Transverse colon (tissue), 4 donors: Measurements from ENCODE around the gene PRR33. TPM values are rescaled to one million over a fixed set of nuclear protein-coding genes. Genes with fewer than 3 reads are reported as not detected.

Source experiments
- DNase-seq: peaks from one replicate; pipeline ENCODE4 v3.0.0-alpha.2; 2019
- H3K27ac ChIP-seq, 4 donors: fragments of 200-600 bp; sonication (generic); 2 replicates each; pipeline ENCODE4 v1.5.1; 2016 to 2018; ENCODE audit warnings: inconsistent platforms in 4 of 4
- H3K27me3 ChIP-seq: fragments of 200-600 bp; sonication (generic); 2 replicates; pipeline ENCODE4 v1.5.1; 2017; ENCODE audit warnings: inconsistent platforms
- H3K36me3 ChIP-seq, 4 donors: fragments of 200-600 bp; sonication (generic); 2 replicates each; pipeline ENCODE4 v1.5.1; 2017 to 2019; ENCODE audit warnings: inconsistent platforms in 4 of 4
- H3K4me1 ChIP-seq, 4 donors: fragments of 200-600 bp; sonication (generic); 2 replicates each; pipeline ENCODE4 v1.5.1; 2017 to 2020; ENCODE audit warnings: inconsistent platforms in 4 of 4
- H3K4me3 ChIP-seq, 4 donors: fragments of 200-600 bp; sonication (generic); 1 replicate in 1 of 4; 2 replicates in 3 of 4; pipeline versions ENCODE4 v1.5.1 to v1.6.1; 2017 to 2019; ENCODE audit warnings: inconsistent platforms in 4 of 4
- H3K9me3 ChIP-seq, 2 donors: fragments of 200-600 bp; sonication (generic); 2 replicates each; pipeline ENCODE4 v1.5.1; 2017 to 2019; ENCODE audit warnings: inconsistent platforms in 2 of 2
- EP300 ChIP-seq: sonication (generic); formaldehyde crosslinking; IDR thresholded peaks from one replicate; pipeline ENCODE4 v1.6.1; 2017; ENCODE audit warnings: antibody characterized with exemption, low read depth
- POLR2A ChIP-seq: fragments of 450-650 bp; IDR thresholded peaks from one replicate; pipeline ENCODE4 v1.6.1; 2016; ENCODE audit warnings: antibody characterized with exemption, mild to moderate bottlenecking, moderate library complexity
- POLR2AphosphoS5 ChIP-seq, 3 donors: sonication (generic); formaldehyde crosslinking; IDR thresholded peaks; one replicate each; pipeline ENCODE4 v1.6.1; 2016; ENCODE audit warnings: antibody characterized with exemption in 3 of 3
- WGBS, 2 donors: methylation state at CpG; one replicate each; pipeline ENCODE4 v1.1.5; 2018; ENCODE audit warnings: low coverage in 1 of 2; 5-methylcytosine and 5-hydroxymethylcytosine counted together
- in situ Hi-C, 4 donors: fragments of 200-750 bp; cut with MboI; loops; one replicate each; pipeline versions ENCODE4 v1.15.0 to v1.15.1; 2017; ENCODE audit warnings: low sequenced_read_pairs in 3 of 4, low pct_ligation_motif_present in 1 of 4, low pct_unique_long_range_greater_than_20kb in 1 of 4
- intact Hi-C: fragments of 100-400 bp; cut with DNase I; formaldehyde crosslinking; loops from one replicate; pipeline ENCODE4 v1.15.1; 2023; ENCODE audit warnings: low total_unique reads
- total RNA-seq, 4 donors: library from RNA; depleted of rRNA; stranded (reverse); fragments of >200 nt; gene quantifications; one replicate each; pipeline ENCODE4 v1.1.0, GENCODE V29; 2016
- TF ChIP-seq, protein P1 (sequence below), 5 experiments: fragments of 200-600 bp in 3 of 5; fragments of 450-650 bp in 2 of 5; sonication (generic) in 3 of 5; IDR thresholded peaks; 1 replicate in 2 of 5; 2 replicates in 3 of 5; pipeline ENCODE4 v1.5.1; 2016 to 2017; ENCODE audit warnings: antibody characterized with exemption in 5 of 5, inconsistent platforms in 3 of 5, mild to moderate bottlenecking in 2 of 5, moderate library complexity in 1 of 5

Gene PRR33
- total RNA-seq, 4 donors from 2014 or later, result not detected

DNA sequence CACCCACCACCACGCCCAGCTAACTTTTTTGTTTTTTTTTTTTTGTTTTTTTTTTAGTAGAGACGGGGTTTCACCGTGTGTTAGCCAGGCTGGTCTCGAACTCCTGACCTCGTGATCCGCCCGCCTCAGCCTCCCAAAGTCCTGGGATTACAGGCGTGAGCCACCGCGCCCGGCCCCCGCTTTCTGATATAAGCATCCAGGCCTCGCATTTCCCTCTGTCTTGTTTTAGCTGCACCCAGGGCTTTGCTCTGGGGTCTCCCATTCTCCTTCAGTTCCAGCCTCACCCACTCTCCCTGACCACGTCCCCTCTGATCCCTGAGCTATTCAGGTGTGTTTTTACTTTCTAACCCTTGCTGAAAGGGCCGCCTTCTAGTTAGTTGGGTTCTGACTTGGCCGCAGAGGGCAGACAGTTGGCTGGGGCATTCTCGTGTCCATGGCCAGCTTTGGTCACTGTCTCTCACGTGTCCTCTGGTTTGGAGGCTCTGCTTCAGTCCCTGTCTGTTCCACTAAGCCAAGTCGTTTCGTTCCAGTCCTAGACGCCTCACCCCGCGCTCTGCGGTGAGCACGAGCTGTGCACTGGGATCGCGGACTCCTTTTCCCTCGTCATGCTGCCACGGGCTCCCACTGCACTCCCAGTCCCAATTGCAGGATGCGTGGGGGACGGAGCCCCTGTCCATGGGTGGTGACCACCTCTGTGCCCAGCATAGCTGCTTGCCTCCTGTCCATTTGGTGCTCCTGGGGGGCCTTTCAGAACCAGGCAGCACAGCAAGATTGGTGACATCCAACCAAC, 21.8 kb upstream of the PRR33 start:
- Histone ChIP-seq H3K4me1 (no peaks in the 10 kb centered on the region), H3K4me3 (no peak overlapping the region), H3K27ac (no peak overlapping the region), H3K36me3 (no peaks in the 10 kb centered on the region), H3K9me3 (no peaks in the 10 kb centered on the region), H3K27me3 (no peaks in the 10 kb centered on the region)
- TF ChIP-seq POLR2A (no peak), EP300 (no peak), POLR2AphosphoS5 (IDR thresholded peaks at IDR 0.05) (no peak)
- TF ChIP-seq, protein P1, sequence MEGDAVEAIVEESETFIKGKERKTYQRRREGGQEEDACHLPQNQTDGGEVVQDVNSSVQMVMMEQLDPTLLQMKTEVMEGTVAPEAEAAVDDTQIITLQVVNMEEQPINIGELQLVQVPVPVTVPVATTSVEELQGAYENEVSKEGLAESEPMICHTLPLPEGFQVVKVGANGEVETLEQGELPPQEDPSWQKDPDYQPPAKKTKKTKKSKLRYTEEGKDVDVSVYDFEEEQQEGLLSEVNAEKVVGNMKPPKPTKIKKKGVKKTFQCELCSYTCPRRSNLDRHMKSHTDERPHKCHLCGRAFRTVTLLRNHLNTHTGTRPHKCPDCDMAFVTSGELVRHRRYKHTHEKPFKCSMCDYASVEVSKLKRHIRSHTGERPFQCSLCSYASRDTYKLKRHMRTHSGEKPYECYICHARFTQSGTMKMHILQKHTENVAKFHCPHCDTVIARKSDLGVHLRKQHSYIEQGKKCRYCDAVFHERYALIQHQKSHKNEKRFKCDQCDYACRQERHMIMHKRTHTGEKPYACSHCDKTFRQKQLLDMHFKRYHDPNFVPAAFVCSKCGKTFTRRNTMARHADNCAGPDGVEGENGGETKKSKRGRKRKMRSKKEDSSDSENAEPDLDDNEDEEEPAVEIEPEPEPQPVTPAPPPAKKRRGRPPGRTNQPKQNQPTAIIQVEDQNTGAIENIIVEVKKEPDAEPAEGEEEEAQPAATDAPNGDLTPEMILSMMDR (IDR thresholded peaks at IDR 0.05), result no peak
- intact Hi-C loops (no loop called here), in situ Hi-C loops (no loop called here)
- DNase-seq, result no peak
- 73 to 84% methylated on average over 3 to 31 of the region's 31 CpGs for WGBS, 2 donors

DNA sequence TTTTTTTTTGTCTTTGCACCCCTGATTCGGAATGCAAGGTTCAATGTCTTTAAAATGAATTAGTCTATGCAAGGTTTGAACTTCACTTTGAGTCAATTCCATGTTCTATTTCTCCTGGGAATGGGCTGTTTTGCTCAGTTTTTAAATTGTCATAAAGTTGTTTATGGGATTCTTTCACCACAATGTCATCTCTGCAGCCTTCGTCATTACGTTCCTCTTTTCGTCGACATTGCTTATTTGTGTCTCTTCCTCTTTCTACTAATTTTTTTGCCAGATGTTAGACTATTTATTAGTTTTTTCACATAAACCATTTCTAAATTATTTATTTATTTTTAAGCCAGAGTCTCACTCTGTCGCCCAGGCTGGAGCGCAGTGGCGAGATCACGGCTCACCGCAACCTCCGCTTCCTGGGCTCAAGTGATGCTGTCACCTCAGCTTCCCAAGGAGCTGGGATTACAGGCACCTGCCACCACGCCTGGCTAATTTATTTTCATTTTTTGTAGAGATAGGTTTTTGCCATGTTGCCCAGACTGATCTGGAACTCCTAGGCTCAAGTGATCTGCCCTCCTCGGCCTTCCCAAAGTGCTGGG, 20.7 kb upstream of the PRR33 start:
- in situ Hi-C loops, result no loop called here
- Histone ChIP-seq H3K36me3 (no peaks in the 10 kb centered on the region), H3K27ac (no peak overlapping the region), H3K9me3 (no peaks in the 10 kb centered on the region), H3K4me3 (no peak overlapping the region), H3K4me1 (no peaks in the 10 kb centered on the region), H3K27me3 (no peaks in the 10 kb centered on the region)
- intact Hi-C loops, result no loop called here
- WGBS, 2 donors, result 65 to 81% methylated on average over 6 to 13 of the region's 13 CpGs
- no peak for DNase-seq
- TF ChIP-seq, protein P1 (IDR thresholded peaks at IDR 0.05), result no peak
- no peak for TF ChIP-seq EP300
- no peak for TF ChIP-seq POLR2A
- no peak for TF ChIP-seq POLR2AphosphoS5 (IDR thresholded peaks at IDR 0.05)

DNA sequence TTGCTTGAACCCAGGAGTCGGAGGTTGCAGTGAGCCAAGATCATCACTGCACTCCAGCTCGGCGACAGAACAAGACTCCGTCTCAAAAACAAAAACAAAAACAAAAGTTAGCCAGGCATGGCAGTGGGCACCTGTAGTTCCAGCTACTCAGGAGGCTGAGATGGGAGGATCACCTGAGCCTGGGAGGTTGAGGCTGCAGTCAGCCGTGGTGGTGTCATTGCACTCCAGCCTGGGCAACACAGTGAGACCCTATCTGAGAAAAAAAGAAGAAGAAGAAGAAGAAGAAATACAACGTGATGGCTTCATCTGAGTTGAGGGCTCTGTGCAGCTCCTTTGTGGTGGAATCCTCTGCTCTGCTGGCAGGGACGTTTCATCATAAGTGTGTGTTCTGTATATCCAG, 17.8 kb upstream of the PRR33 start:
- Histone ChIP-seq H3K27ac (no peak overlapping the region), H3K4me1 (no peaks in the 10 kb centered on the region), H3K9me3 (no peaks in the 10 kb centered on the region), H3K36me3 (no peaks in the 10 kb centered on the region), H3K4me3 (no peak overlapping the region), H3K27me3 (no peaks in the 10 kb centered on the region)
- intact Hi-C loops (no loop called here), in situ Hi-C loops (no loop called here)
- no peak for TF ChIP-seq EP300
- TF ChIP-seq POLR2A, result no peak
- no peak for TF ChIP-seq POLR2AphosphoS5 (IDR thresholded peaks at IDR 0.05)
- TF ChIP-seq, protein P1 (IDR thresholded peaks at IDR 0.05), result no peak
- no peak for DNase-seq
- 67 to 89% methylated on average over 3 to 7 of the region's 7 CpGs for WGBS, 2 donors

DNA sequence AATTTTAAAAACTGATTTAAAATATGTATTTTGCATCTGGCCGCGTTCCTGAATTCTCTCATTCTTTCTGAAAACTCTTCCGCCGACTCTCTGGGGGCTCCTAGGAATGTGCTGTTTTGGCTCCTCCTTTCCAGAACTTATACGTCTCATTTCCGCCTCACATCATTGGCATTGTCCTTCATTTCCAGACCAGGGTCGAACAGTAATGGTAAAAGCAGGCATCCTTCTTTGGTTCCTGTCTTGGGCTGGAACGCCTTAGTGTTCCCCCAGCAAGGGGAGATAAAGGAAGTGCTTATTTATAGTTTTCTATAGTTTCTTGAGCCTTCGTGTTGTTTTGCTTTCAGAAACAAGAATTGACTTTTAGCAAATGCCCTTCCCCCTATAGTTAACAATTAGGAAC, 16.9 kb upstream of the PRR33 start:
- no peaks in the 10 kb centered on the region for H3K27me3 ChIP-seq
- 45 to 53% methylated on average over 7 to 9 of the region's 9 CpGs for WGBS, 2 donors
- no peaks in the 10 kb centered on the region for H3K4me1 ChIP-seq
- in situ Hi-C loops, result no loop called here
- no peaks in the 10 kb centered on the region for H3K36me3 ChIP-seq
- intact Hi-C loops, result no loop called here
- no peak for DNase-seq
- H3K9me3 ChIP-seq, result no peaks in the 10 kb centered on the region
- no peak overlapping the region for H3K4me3 ChIP-seq
- TF ChIP-seq POLR2AphosphoS5 (IDR thresholded peaks at IDR 0.05) (no peak), POLR2A (no peak), EP300 (no peak)
- TF ChIP-seq, protein P1 (IDR thresholded peaks at IDR 0.05), result no peak
- peak overlapping the region in 2 of 4 donors; percentile 3 to 34 for H3K27ac ChIP-seq
